HepG2 (cell line): Measurements from ENCODE around the gene CCDC33. TPM values are rescaled to one million over a fixed set of nuclear protein-coding genes. Genes with fewer than 3 reads are reported as not detected.

Experiments used
- BATF2 ChIP-seq: sonication (generic); formaldehyde crosslinking; IDR thresholded peaks from 2 replicates; pipeline ENCODE4 v1.8.0; 2022; ENCODE audit warnings: mild to moderate bottlenecking, missing genetic modification reagents, moderate library complexity
- CCDC6 ChIP-seq: sonication (generic); formaldehyde crosslinking; IDR thresholded peaks from 2 replicates; pipeline ENCODE4 v1.8.1; 2022; ENCODE audit warnings: mild to moderate bottlenecking, missing genetic modification reagents, moderate library complexity
- CEBPG ChIP-seq: IDR thresholded peaks from 2 replicates; pipeline ENCODE4 v1.6.1; 2016
- DPF2 ChIP-seq: sonication (generic); formaldehyde crosslinking; IDR thresholded peaks from 2 replicates; pipeline ENCODE4 v1.4.0; 2020; ENCODE audit warnings: mild to moderate bottlenecking, low read depth, missing genetic modification reagents, borderline replicate concordance
- HNRNPH1 ChIP-seq: fragments of 200-400 bp; formaldehyde crosslinking; optimal IDR thresholded peaks from 2 replicates; pipeline ENCODE3; 2017; ENCODE audit warnings: mild to moderate bottlenecking, low read depth, low read length
- REXO4 ChIP-seq: sonication (generic); formaldehyde crosslinking; IDR thresholded peaks from 2 replicates; pipeline ENCODE4 v1.8.0; 2022; ENCODE audit warnings: missing genetic modification reagents, mild to moderate bottlenecking, borderline replicate concordance
- RORA ChIP-seq: sonication (generic); formaldehyde crosslinking; IDR thresholded peaks from 2 replicates; pipeline ENCODE4 v1.5.0; 2020; ENCODE audit warnings: mild to moderate bottlenecking, missing genetic modification reagents, moderate library complexity
- SALL1 ChIP-seq: sonication (generic); formaldehyde crosslinking; IDR thresholded peaks from 2 replicates; pipeline ENCODE4 v1.8.0; 2022; ENCODE audit warnings: mild to moderate bottlenecking, missing genetic modification reagents
- SMC3 ChIP-seq: IDR thresholded peaks from 2 replicates; pipeline ENCODE4 v1.6.1; 2011; ENCODE audit warnings: low read length, improper control_type of control experiment
- TAF15 ChIP-seq: fragments of 200-400 bp; formaldehyde crosslinking; IDR thresholded peaks from one replicate; pipeline ENCODE4 v1.6.1; 2018; ENCODE audit warnings: mild to moderate bottlenecking, low read depth, low read length; ENCODE audit not compliant: poor library complexity, severe bottlenecking
- WIZ ChIP-seq: sonication (generic); formaldehyde crosslinking; IDR thresholded peaks from 2 replicates; pipeline ENCODE4 v1.5.1; 2020; ENCODE audit warnings: mild to moderate bottlenecking, missing genetic modification reagents
- ZBTB26 ChIP-seq: IDR thresholded peaks from 2 replicates; pipeline ENCODE4 v1.6.1; 2016; ENCODE audit warnings: missing compliant biosample characterization, missing genetic modification reagents, borderline replicate concordance
- ZBTB34 ChIP-seq: sonication (generic); formaldehyde crosslinking; IDR thresholded peaks from 2 replicates; pipeline ENCODE4 v1.8.0; 2022; ENCODE audit warnings: mild to moderate bottlenecking, missing genetic modification reagents
- ZFP41 ChIP-seq: sonication (generic); formaldehyde crosslinking; IDR thresholded peaks from 2 replicates; pipeline ENCODE4 v1.4.0; 2020; ENCODE audit warnings: mild to moderate bottlenecking, missing genetic modification reagents, borderline replicate concordance
- ZNF382 ChIP-seq: sonication (generic); formaldehyde crosslinking; IDR thresholded peaks from 2 replicates; pipeline ENCODE4 v1.5.0; 2020; ENCODE audit warnings: missing genetic modification reagents, mild to moderate bottlenecking, borderline replicate concordance
- ZNF510 ChIP-seq: sonication (generic); formaldehyde crosslinking; IDR thresholded peaks from 2 replicates; pipeline ENCODE4 v1.4.0; 2020; ENCODE audit warnings: low read depth, mild to moderate bottlenecking, missing genetic modification reagents
- ZNF513 ChIP-seq: sonication (generic); formaldehyde crosslinking; conservative IDR thresholded peaks from 2 replicates; pipeline ENCODE4 v1.5.0; 2020; ENCODE audit warnings: missing genetic modification reagents
- ZNF703 ChIP-seq: sonication (generic); formaldehyde crosslinking; IDR thresholded peaks from 2 replicates; pipeline ENCODE4 v1.5.1; 2020; ENCODE audit warnings: missing genetic modification reagents, mild to moderate bottlenecking, moderate library complexity, borderline replicate concordance
- ZNF770 ChIP-seq: sonication (generic); formaldehyde crosslinking; IDR thresholded peaks from 2 replicates; pipeline ENCODE4 v1.5.0; 2020; ENCODE audit warnings: mild to moderate bottlenecking, missing genetic modification reagents
- ZNF878 ChIP-seq: sonication (generic); formaldehyde crosslinking; IDR thresholded peaks from 2 replicates; pipeline ENCODE4 v1.8.1; 2023; ENCODE audit warnings: mild to moderate bottlenecking, missing genetic modification reagents, moderate library complexity
- ZSCAN20 ChIP-seq: sonication (generic); formaldehyde crosslinking; IDR thresholded peaks from 2 replicates; pipeline ENCODE4 v1.4.0; 2020; ENCODE audit warnings: missing genetic modification reagents, mild to moderate bottlenecking, borderline replicate concordance
- ZZZ3 ChIP-seq: sonication (generic); formaldehyde crosslinking; IDR thresholded peaks from 2 replicates; pipeline ENCODE4 v1.4.0; 2020; ENCODE audit warnings: missing genetic modification reagents, mild to moderate bottlenecking, borderline replicate concordance
- polyA plus RNA-seq, 8 experiments: library from polyadenylated mRNA; depleted of rRNA in 3 of 8; stranded (reverse) in 7 of 8; unstranded in 1 of 8; fragments of >200 nt; fragmentation: Illumina TruSeq in 4 of 8; extraction: Trizol in 4 of 8; gene quantifications; 2 replicates each; pipeline versions ENCODE4 v1.2.1 to v1.2.3, GENCODE V29; 2011 to 2016; ENCODE audit warnings: low read depth in 4 of 8, missing spikeins in 1 of 8, mixed read lengths in 1 of 8; ENCODE audit not compliant: insufficient read depth in 1 of 8
- total RNA-seq, 5 experiments: library from RNA; depleted of rRNA; stranded (reverse); fragments of >200 nt; fragmentation: Illumina TruSeq; extraction: Trizol; gene quantifications; 2 replicates each; pipeline ENCODE4 v1.2.3, GENCODE V29; 2016; ENCODE audit warnings: low read depth in 1 of 5

CCDC33 gene
- total and polyA plus RNA-seq, 2 of the 13 experiments (the other 11 are each of a cell fraction or from before 2014, with no cell fraction given): 0.30 TPM; not detected in 1

- peak; percentile 35; the same call in 1 of the 2 replicates for TF ChIP-seq ZNF510 (CRISPR knock-in tag)
- TF ChIP-seq ZBTB34 (CRISPR knock-in tag): no peak
- no peak for TF ChIP-seq ZNF878 (CRISPR knock-in tag)
- 0 out of 2 replicates have a peak, but pooled peaks have one; percentile 21 for TF ChIP-seq ZNF703 (CRISPR knock-in tag)
- TF ChIP-seq RORA: no peak
- 0 out of 2 replicates have a peak, but pooled peaks have one; percentile 32 for TF ChIP-seq WIZ (CRISPR knock-in tag)
- TF ChIP-seq ZFP41 (CRISPR knock-in tag): no peak
- no peak for TF ChIP-seq ZNF770
- no peak for TF ChIP-seq CCDC6 (CRISPR knock-in tag)
- TF ChIP-seq SMC3: peak; percentile 23; the same call in 1 of the 2 replicates
- TF ChIP-seq SALL1 (CRISPR knock-in tag): peak; percentile 38; the same call in 1 of the 2 replicates
- TF ChIP-seq CEBPG (CRISPR knock-in tag): no peak
- TF ChIP-seq ZNF382 (CRISPR knock-in tag): no peak
- TF ChIP-seq TAF15: no peak
- TF ChIP-seq ZBTB26 (CRISPR knock-in tag): no peak
- TF ChIP-seq HNRNPH1: no peak
- no peak for TF ChIP-seq BATF2 (CRISPR knock-in tag)
- no peak for TF ChIP-seq DPF2 (CRISPR knock-in tag)
- 0 out of 2 replicates have a peak, but pooled peaks have one; percentile 23 for TF ChIP-seq ZNF513 (CRISPR knock-in tag)
- TF ChIP-seq ZZZ3 (CRISPR knock-in tag): no peak
- no peak for TF ChIP-seq REXO4 (CRISPR knock-in tag)
- TF ChIP-seq ZSCAN20 (CRISPR knock-in tag): no peak
These were observed 137.9 kb downstream of the CCDC33 start (continued) for GRCh38 chr15:74373731-74374647.
